Dendritic cell treated with granulocyte-macrophage colony-stimulating factor and Interleukin-4, amounts not matched to agents 40 ng/mL and 50 ng/mL, for 4 days (primary cell): ENCODE measurements around the gene CASQ2.

Source experiments
- H3K27ac Mint-ChIP-seq: one replicate; pipeline ENCODE4 v1.8.0; 2022; ENCODE audit warnings: mild to moderate bottlenecking, mixed read lengths
- H3K27me3 Mint-ChIP-seq: one replicate; pipeline ENCODE4 v1.8.0; 2022; ENCODE audit warnings: mild to moderate bottlenecking, mixed read lengths
- H3K36me3 Mint-ChIP-seq: one replicate; pipeline ENCODE4 v1.8.0; 2022; ENCODE audit warnings: low read depth, mixed read lengths
- H3K4me1 Mint-ChIP-seq: one replicate; pipeline ENCODE4 v1.8.0; 2022; ENCODE audit warnings: low read depth, mixed read lengths
- H3K4me3 Mint-ChIP-seq: one replicate; pipeline ENCODE4 v1.8.0; 2022; ENCODE audit warnings: mild to moderate bottlenecking, moderate library complexity, mixed read lengths
- H3K9me3 Mint-ChIP-seq: one replicate; pipeline ENCODE4 v1.8.0; 2022; ENCODE audit warnings: mixed read lengths
- intact Hi-C: fragments of 100-400 bp; cut with micrococcal nuclease; formaldehyde crosslinking; loops from one replicate; pipeline ENCODE4 v1.15.0; 2022

The CASQ2 gene

GRCh38 chr1:115732316-115732715, 36.2 kb downstream of the CASQ2 start:
- no peak overlapping the region for H3K4me3 Mint-ChIP-seq
- intact Hi-C loops, result no loop called here
- no peaks in the 10 kb centered on the region for H3K36me3 Mint-ChIP-seq
- peaks cover 79% of the 10 kb centered on the region for H3K4me1 Mint-ChIP-seq
- no peaks in the 10 kb centered on the region for H3K9me3 Mint-ChIP-seq
- H3K27me3 Mint-ChIP-seq, result no peaks in the 10 kb centered on the region
- peak overlapping the region; percentile 62 for H3K27ac Mint-ChIP-seq

GRCh38 chr1:115729756-115730155, 38.8 kb downstream of the CASQ2 start:
- Mint-ChIP-seq H3K9me3 (no peaks in the 10 kb centered on the region), H3K27me3 (no peaks in the 10 kb centered on the region), H3K27ac (peak overlapping the region; percentile 85), H3K36me3 (no peaks in the 10 kb centered on the region), H3K4me3 (no peak overlapping the region), H3K4me1 (peaks cover 78% of the 10 kb centered on the region)
- intact Hi-C loops, result no loop called here

- H3K4me3 Mint-ChIP-seq, result no peak overlapping the region
- H3K27ac Mint-ChIP-seq, result peak overlapping the region; percentile 85
- intact Hi-C loops, result no loop called here
- no peaks in the 10 kb centered on the region for H3K36me3 Mint-ChIP-seq
- no peaks in the 10 kb centered on the region for H3K27me3 Mint-ChIP-seq
- peaks cover 63% of the 10 kb centered on the region for H3K4me1 Mint-ChIP-seq
- no peaks in the 10 kb centered on the region for H3K9me3 Mint-ChIP-seq
These were observed 40.2 kb downstream of the CASQ2 start for GRCh38 chr1:115728341-115728740.

GRCh38 chr1:115727706-115728249, 40.7 kb downstream of the CASQ2 start:
- no peaks in the 10 kb centered on the region for H3K27me3 Mint-ChIP-seq
- H3K9me3 Mint-ChIP-seq, result no peaks in the 10 kb centered on the region
- H3K36me3 Mint-ChIP-seq, result no peaks in the 10 kb centered on the region
- peak overlapping the region; percentile 85 for H3K27ac Mint-ChIP-seq
- no peak overlapping the region for H3K4me3 Mint-ChIP-seq
- H3K4me1 Mint-ChIP-seq, result peaks cover 58% of the 10 kb centered on the region
- intact Hi-C loops, result no loop called here

- H3K4me3 Mint-ChIP-seq, result no peak overlapping the region
- no peaks in the 10 kb centered on the region for H3K9me3 Mint-ChIP-seq
- intact Hi-C loops, result no loop called here
- H3K4me1 Mint-ChIP-seq, result peaks cover 50% of the 10 kb centered on the region
- H3K36me3 Mint-ChIP-seq, result no peaks in the 10 kb centered on the region
- no peak overlapping the region for H3K27ac Mint-ChIP-seq
- no peaks in the 10 kb centered on the region for H3K27me3 Mint-ChIP-seq
These were observed 41.9 kb downstream of the CASQ2 start for GRCh38 chr1:115726570-115726969.

GRCh38 chr1:115726161-115726560, 42.4 kb downstream of the CASQ2 start:
- Mint-ChIP-seq H3K27me3 (no peaks in the 10 kb centered on the region), H3K4me3 (no peak overlapping the region), H3K9me3 (no peaks in the 10 kb centered on the region), H3K36me3 (no peaks in the 10 kb centered on the region), H3K4me1 (peaks cover 50% of the 10 kb centered on the region), H3K27ac (no peak overlapping the region)
- intact Hi-C loops, result no loop called here

- Mint-ChIP-seq H3K27me3 (no peaks in the 10 kb centered on the region), H3K36me3 (no peaks in the 10 kb centered on the region), H3K4me3 (no peak overlapping the region), H3K9me3 (no peaks in the 10 kb centered on the region), H3K4me1 (peaks cover 46% of the 10 kb centered on the region), H3K27ac (no peak overlapping the region)
- intact Hi-C loops, result no loop called here
These were observed 42.9 kb downstream of the CASQ2 start for GRCh38 chr1:115725600-115725999.

GRCh38 chr1:115723756-115724155, 44.8 kb downstream of the CASQ2 start:
- Mint-ChIP-seq H3K27me3 (no peaks in the 10 kb centered on the region), H3K4me1 (peaks cover 28% of the 10 kb centered on the region), H3K9me3 (no peaks in the 10 kb centered on the region), H3K27ac (no peak overlapping the region), H3K4me3 (no peak overlapping the region), H3K36me3 (no peaks in the 10 kb centered on the region)
- intact Hi-C loops, result no loop called here

GRCh38 chr1:115722221-115722620, 46.3 kb downstream of the CASQ2 start:
- no peaks in the 10 kb centered on the region for H3K9me3 Mint-ChIP-seq
- intact Hi-C loops, result no loop called here
- no peaks in the 10 kb centered on the region for H3K36me3 Mint-ChIP-seq
- peaks cover 13% of the 10 kb centered on the region for H3K4me1 Mint-ChIP-seq
- no peak overlapping the region for H3K27ac Mint-ChIP-seq
- no peaks in the 10 kb centered on the region for H3K27me3 Mint-ChIP-seq
- no peak overlapping the region for H3K4me3 Mint-ChIP-seq

GRCh38 chr1:115719285-115719684, 49.2 kb downstream of the CASQ2 start:
- Mint-ChIP-seq H3K36me3 (no peaks in the 10 kb centered on the region), H3K4me3 (no peak overlapping the region), H3K4me1 (peaks cover 9% of the 10 kb centered on the region), H3K27me3 (no peaks in the 10 kb centered on the region), H3K9me3 (no peaks in the 10 kb centered on the region), H3K27ac (no peak overlapping the region)
- intact Hi-C loops, result no loop called here

GRCh38 chr1:115718011-115718754, 50.3 kb downstream of the CASQ2 start:
- H3K36me3 Mint-ChIP-seq, result no peaks in the 10 kb centered on the region
- H3K4me3 Mint-ChIP-seq, result no peak overlapping the region
- intact Hi-C loops, result no loop called here
- H3K27ac Mint-ChIP-seq, result no peak overlapping the region
- no peaks in the 10 kb centered on the region for H3K9me3 Mint-ChIP-seq
- H3K27me3 Mint-ChIP-seq, result no peaks in the 10 kb centered on the region
- peaks cover 9% of the 10 kb centered on the region for H3K4me1 Mint-ChIP-seq

GRCh38 chr1:115717541-115717940, 51.0 kb downstream of the CASQ2 start:
- Mint-ChIP-seq H3K9me3 (no peaks in the 10 kb centered on the region), H3K4me3 (no peak overlapping the region), H3K4me1 (peaks cover 9% of the 10 kb centered on the region), H3K27me3 (no peaks in the 10 kb centered on the region), H3K36me3 (no peaks in the 10 kb centered on the region), H3K27ac (no peak overlapping the region)
- intact Hi-C loops, result loop anchor here (1.0 kb wide), 2 partner anchors 47 to 55 kb away; no protein-coding TSS in a partner anchor

- Mint-ChIP-seq H3K4me3 (no peak overlapping the region), H3K4me1 (no peaks in the 10 kb centered on the region), H3K27ac (no peak overlapping the region), H3K27me3 (peaks cover 6% of the 10 kb centered on the region), H3K36me3 (no peaks in the 10 kb centered on the region), H3K9me3 (no peaks in the 10 kb centered on the region)
- intact Hi-C loops, result no loop called here
These were observed 53.9 kb downstream of the CASQ2 start for GRCh38 chr1:115714572-115715141.

GRCh38 chr1:115713906-115714305, 54.6 kb downstream of the CASQ2 start:
- intact Hi-C loops, result no loop called here
- Mint-ChIP-seq H3K27ac (no peak overlapping the region), H3K27me3 (peaks cover 7% of the 10 kb centered on the region), H3K4me1 (no peaks in the 10 kb centered on the region), H3K4me3 (no peak overlapping the region), H3K9me3 (no peaks in the 10 kb centered on the region), H3K36me3 (no peaks in the 10 kb centered on the region)
